SK-N-SH (cell line): ENCODE data around the gene PSAT1. TPM values are rescaled to one million over a fixed set of nuclear protein-coding genes. Genes with fewer than 3 reads are reported as not detected.

ENCODE experiments used
- CTCF ChIA-PET: fragments of 300-600, 350-600 bp; formaldehyde crosslinking; extraction: SDS; loops from one replicate; lab custom pipeline; 2021; lab: Yijun Ruan, JAX
- POLR2A ChIA-PET: fragments of 350-600 bp; sonication (Branson Sonifier 250); formaldehyde crosslinking; extraction: SDS; loops from one replicate; lab custom pipeline; 2020; ENCODE audit warnings: antibody characterized with exemption, inconsistent platforms; lab: Yijun Ruan, JAX
- DNase-seq: peaks from one replicate; pipeline ENCODE4 v3.0.0; 2012
- H2AFZ ChIP-seq: fragments of 200-600 bp; sonication (generic); 2 replicates; pipeline ENCODE4 v1.8.1; 2016; ENCODE audit warnings: antibody characterized with exemption, mild to moderate bottlenecking, low read depth
- H3F3A ChIP-seq: fragments of 200-600 bp; sonication (generic); replicated peaks from 2 replicates; pipeline ENCODE3; 2016; ENCODE audit warnings: antibody characterized with exemption, mild to moderate bottlenecking; ENCODE audit not compliant: insufficient read depth
- H3K27ac ChIP-seq, 2 experiments: fragments of 200-500 bp in 1 of 2; fragments of 200-600 bp in 1 of 2; sonication (Bioruptor generic) in 1 of 2; sonication (generic), shearing (Covaris generic) in 1 of 2; 2 replicates each; pipeline versions ENCODE4 v1.5.1 to v1.6.1; 2014 to 2016; ENCODE audit warnings: low read depth in 2 of 2, inconsistent platforms in 1 of 2, low read length in 1 of 2, mild to moderate bottlenecking in 1 of 2, mixed read lengths in 1 of 2
- H3K27me3 ChIP-seq: fragments of 200-600 bp; sonication (generic), shearing (Covaris generic); 2 replicates; pipeline ENCODE4 v1.6.1; 2016; ENCODE audit warnings: mixed run types; ENCODE audit not compliant: insufficient read depth
- H3K36me3 ChIP-seq, 2 experiments: fragments of 200-500 bp in 1 of 2; fragments of 200-600 bp in 1 of 2; sonication (Bioruptor generic) in 1 of 2; sonication (generic) in 1 of 2; replicated peaks in 1 of 2; 2 replicates each; pipeline versions ENCODE3 to v1.5.1; 2014 to 2016; ENCODE audit warnings: low read length in 1 of 2, mild to moderate bottlenecking in 1 of 2; ENCODE audit not compliant: insufficient read depth in 2 of 2, control insufficient read depth in 1 of 2
- H3K4me1 ChIP-seq, 2 experiments: fragments of 200-500 bp in 1 of 2; fragments of 200-600 bp in 1 of 2; sonication (Bioruptor generic) in 1 of 2; sonication (generic), shearing (Covaris generic) in 1 of 2; 2 replicates each; pipeline versions ENCODE4 v1.5.1 to v1.6.1; 2014 to 2016; ENCODE audit warnings: low read depth in 1 of 2, low read length in 1 of 2, mixed run types in 1 of 2; ENCODE audit not compliant: insufficient read depth in 2 of 2, control insufficient read depth in 1 of 2
- H3K4me2 ChIP-seq: fragments of 200-600 bp; sonication (generic), shearing (Covaris generic); 2 replicates; pipeline ENCODE4 v1.6.1; 2017; ENCODE audit warnings: mixed run types
- H3K4me3 ChIP-seq, 2 experiments: fragments of 200-500 bp in 1 of 2; fragments of 200-600 bp in 1 of 2; sonication (Bioruptor generic) in 1 of 2; sonication (generic), shearing (Covaris generic) in 1 of 2; 2 replicates each; pipeline versions ENCODE4 v1.5.1 to v1.8.1; 2014 to 2016; ENCODE audit warnings: low read depth in 2 of 2, inconsistent platforms in 1 of 2, low read length in 1 of 2, mild to moderate bottlenecking in 1 of 2, mixed read lengths in 1 of 2, moderate library complexity in 1 of 2
- H3K79me2 ChIP-seq: fragments of 200-600 bp; sonication (generic); 2 replicates; pipeline ENCODE4 v1.8.1; 2017; ENCODE audit warnings: mild to moderate bottlenecking; ENCODE audit not compliant: insufficient read depth
- H3K9ac ChIP-seq: fragments of 200-600 bp; sonication (generic); 2 replicates; pipeline ENCODE4 v1.6.1; 2017; ENCODE audit warnings: mixed run types
- H3K9me2 ChIP-seq: fragments of 200-600 bp; sonication (generic); 2 replicates; pipeline ENCODE4 v1.6.1; 2017; ENCODE audit warnings: mixed run types
- H3K9me3 ChIP-seq: fragments of 200-600 bp; sonication (generic); 2 replicates; pipeline ENCODE4 v1.6.1; 2017; ENCODE audit warnings: mixed run types, mild to moderate bottlenecking, moderate library complexity
- H4K20me1 ChIP-seq: fragments of 200-600 bp; sonication (generic); 2 replicates; pipeline ENCODE4 v1.6.1; 2017; ENCODE audit warnings: mild to moderate bottlenecking, mixed run types; ENCODE audit not compliant: insufficient read depth
- CHD2 ChIP-seq: fragments of 150-350 bp; IDR thresholded peaks from 2 replicates; pipeline ENCODE4 v1.6.1; 2018; ENCODE audit warnings: low read length; ENCODE audit not compliant: partially characterized antibody
- EP300 ChIP-seq, 2 experiments: IDR thresholded peaks; 2 replicates each; pipeline versions ENCODE4 v1.4.0 to v1.6.1; 2012; ENCODE audit warnings: borderline replicate concordance in 1 of 2, low read depth in 1 of 2, low read length in 1 of 2
- EZH2phosphoT487 ChIP-seq: fragments of 200-600 bp; sonication (generic); IDR thresholded peaks from 2 replicates; pipeline ENCODE4 v1.6.1; 2017; ENCODE audit warnings: low read depth, mixed run types, mild to moderate bottlenecking, antibody characterized with exemption, moderate library complexity, borderline replicate concordance
- FOSL2 ChIP-seq: IDR thresholded peaks from 2 replicates; pipeline ENCODE4 v1.4.0; 2012; ENCODE audit warnings: low read depth, mild to moderate bottlenecking, moderate library complexity, borderline replicate concordance
- FOXJ3 ChIP-seq: sonication (generic); formaldehyde crosslinking; IDR thresholded peaks from 2 replicates; pipeline ENCODE4 v1.5.1; 2020; ENCODE audit warnings: mild to moderate bottlenecking, missing genetic modification reagents
- GABPA ChIP-seq: IDR thresholded peaks from 2 replicates; pipeline ENCODE4 v1.4.0; 2012; ENCODE audit warnings: low read depth, mild to moderate bottlenecking
- GATA2 ChIP-seq: sonication (generic); formaldehyde crosslinking; IDR thresholded peaks from 2 replicates; pipeline ENCODE4 v1.5.0; 2020; ENCODE audit warnings: mild to moderate bottlenecking, missing genetic modification reagents
- MEF2A ChIP-seq: IDR thresholded peaks from 2 replicates; pipeline ENCODE4 v1.4.0; 2012; ENCODE audit warnings: low read depth, borderline replicate concordance
- NRF1 ChIP-seq: IDR thresholded peaks from 2 replicates; pipeline ENCODE4 v1.6.1; 2012; ENCODE audit warnings: low read depth, mild to moderate bottlenecking, low read length
- POLR2AphosphoS5 ChIP-seq: IDR thresholded peaks from 2 replicates; pipeline ENCODE4 v1.6.1; 2012; ENCODE audit warnings: low read depth, low read length
- RAD21 ChIP-seq: IDR thresholded peaks from 2 replicates; pipeline ENCODE4 v1.6.1; 2012; ENCODE audit warnings: mild to moderate bottlenecking, low read length
- REST ChIP-seq: IDR thresholded peaks from 2 replicates; pipeline ENCODE4 v1.6.1; 2012; ENCODE audit warnings: mild to moderate bottlenecking, low read depth, low read length, moderate library complexity
- RFX5 ChIP-seq: IDR thresholded peaks from 2 replicates; pipeline ENCODE4 v1.6.1; 2012; ENCODE audit warnings: mild to moderate bottlenecking, improper control_type of control experiment, low read length
- TAF1 ChIP-seq: IDR thresholded peaks from 2 replicates; pipeline ENCODE4 v1.6.1; 2012; ENCODE audit warnings: low read depth, mild to moderate bottlenecking, low read length, moderate library complexity, borderline replicate concordance
- TCF12 ChIP-seq: IDR thresholded peaks from 2 replicates; pipeline ENCODE4 v1.4.0; 2012
- YY1 ChIP-seq: IDR thresholded peaks from 2 replicates; pipeline ENCODE4 v1.4.0; 2012; ENCODE audit warnings: low read depth, mild to moderate bottlenecking
- WGBS: methylation state at CpG from one replicate; pipeline ENCODE4 v1.1.6; 2017; ENCODE audit warnings: low lambda C conversion rate; 5-methylcytosine and 5-hydroxymethylcytosine counted together
- polyA plus RNA-seq, 3 experiments: library from polyadenylated mRNA; depleted of rRNA; stranded (reverse); fragments of >200 nt; gene quantifications; 2 replicates each; pipeline ENCODE4 v1.2.3, GENCODE V29; 2012
- TF ChIP-seq, protein P1 (sequence below): IDR thresholded peaks from 2 replicates; pipeline ENCODE4 v1.4.0; 2012; ENCODE audit warnings: low read depth, borderline replicate concordance
- TF ChIP-seq, protein P2 (sequence below): fragments of 150-350 bp; IDR thresholded peaks from 2 replicates; pipeline ENCODE4 v1.6.1; 2017; ENCODE audit warnings: antibody characterized with exemption, low read length, low read depth, borderline replicate concordance
- TF ChIP-seq, protein P3 (sequence below): fragments of 150-350 bp; IDR thresholded peaks from 2 replicates; pipeline ENCODE4 v1.6.1; 2016; ENCODE audit warnings: mild to moderate bottlenecking, low read depth, low read length

The PSAT1 gene
- polyA plus RNA-seq, 1 of the 3 experiments (the other 2 are of a cell fraction), result 37.0 TPM

GRCh38 chr9:78306222-78307076, 9.5 kb downstream of the PSAT1 start:
- Histone ChIP-seq H3K9me2 (no peaks in the 10 kb centered on the region), H3F3A (no peaks in the 10 kb centered on the region), H3K27ac (peak overlapping the region in 1 of 2 experiments; percentile 82; a peak in 2 of 4 replicates), H4K20me1 (no peaks in the 10 kb centered on the region), H3K9ac (no peak overlapping the region), H3K79me2 (no peaks in the 10 kb centered on the region), H3K27me3 (no peaks in the 10 kb centered on the region), H3K4me2 (no peak overlapping the region), H3K4me1 (peaks cover 0 to 28% of the 10 kb centered on the region in 2 experiments; a peak in 2 of 4 replicates), H3K9me3 (no peaks in the 10 kb centered on the region), H2AFZ (no peak overlapping the region), H3K36me3 (peaks cover 28 to 62% of the 10 kb centered on the region in 2 experiments), H3K4me3 (no peak overlapping the region)
- DNase-seq, result no peak
- ChIA-PET CTCF (interaction anchor here (1.0 kb wide), 1 partner anchor 10 kb away, joined by 3 read pairs; the partner anchor contains the start of gene PSAT1), POLR2A (interaction anchor here (0.6 to 1.3 kb wide), 3 partner anchors 8 to 36 kb away, joined by 3 read pairs; partner anchors contain the start of gene PSAT1)
- no peak for TF ChIP-seq MEF2A
- no peak for TF ChIP-seq EP300 (IDR thresholded peaks at IDR 0.05; ENCODE audit: borderline replicate concordance in 1 of 2, low read depth in 1 of 2, low read length in 1 of 2)
- TF ChIP-seq, protein P1, sequence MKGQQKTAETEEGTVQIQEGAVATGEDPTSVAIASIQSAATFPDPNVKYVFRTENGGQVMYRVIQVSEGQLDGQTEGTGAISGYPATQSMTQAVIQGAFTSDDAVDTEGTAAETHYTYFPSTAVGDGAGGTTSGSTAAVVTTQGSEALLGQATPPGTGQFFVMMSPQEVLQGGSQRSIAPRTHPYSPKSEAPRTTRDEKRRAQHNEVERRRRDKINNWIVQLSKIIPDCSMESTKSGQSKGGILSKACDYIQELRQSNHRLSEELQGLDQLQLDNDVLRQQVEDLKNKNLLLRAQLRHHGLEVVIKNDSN, result no peak
- TF ChIP-seq EZH2phosphoT487, result no peak
- TF ChIP-seq FOXJ3, result no peak
- TF ChIP-seq GATA2 (CRISPR knock-in tag), result no peak
- no peak for TF ChIP-seq NRF1
- TF ChIP-seq RFX5, result no peak
- no peak for TF ChIP-seq GABPA
- TF ChIP-seq, protein P2, sequence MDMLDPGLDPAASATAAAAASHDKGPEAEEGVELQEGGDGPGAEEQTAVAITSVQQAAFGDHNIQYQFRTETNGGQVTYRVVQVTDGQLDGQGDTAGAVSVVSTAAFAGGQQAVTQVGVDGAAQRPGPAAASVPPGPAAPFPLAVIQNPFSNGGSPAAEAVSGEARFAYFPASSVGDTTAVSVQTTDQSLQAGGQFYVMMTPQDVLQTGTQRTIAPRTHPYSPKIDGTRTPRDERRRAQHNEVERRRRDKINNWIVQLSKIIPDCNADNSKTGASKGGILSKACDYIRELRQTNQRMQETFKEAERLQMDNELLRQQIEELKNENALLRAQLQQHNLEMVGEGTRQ, result no peak
- no peak for TF ChIP-seq CHD2
- no peak for TF ChIP-seq YY1
- TF ChIP-seq RAD21, result no peak
- TF ChIP-seq REST, result no peak
- TF ChIP-seq POLR2AphosphoS5, result no peak
- TF ChIP-seq, protein P3, sequence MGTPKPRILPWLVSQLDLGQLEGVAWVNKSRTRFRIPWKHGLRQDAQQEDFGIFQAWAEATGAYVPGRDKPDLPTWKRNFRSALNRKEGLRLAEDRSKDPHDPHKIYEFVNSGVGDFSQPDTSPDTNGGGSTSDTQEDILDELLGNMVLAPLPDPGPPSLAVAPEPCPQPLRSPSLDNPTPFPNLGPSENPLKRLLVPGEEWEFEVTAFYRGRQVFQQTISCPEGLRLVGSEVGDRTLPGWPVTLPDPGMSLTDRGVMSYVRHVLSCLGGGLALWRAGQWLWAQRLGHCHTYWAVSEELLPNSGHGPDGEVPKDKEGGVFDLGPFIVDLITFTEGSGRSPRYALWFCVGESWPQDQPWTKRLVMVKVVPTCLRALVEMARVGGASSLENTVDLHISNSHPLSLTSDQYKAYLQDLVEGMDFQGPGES, result no peak
- TF ChIP-seq TCF12, result no peak
- TF ChIP-seq TAF1, result no peak
- TF ChIP-seq FOSL2, result no peak
- WGBS, result 95% methylated on average over 15 of the region's 16 CpGs
